Smooth muscle cell of the pulmonary artery (primary cell): ENCODE measurements around the gene GPS1. TPM values are rescaled to one million over a fixed set of nuclear protein-coding genes. Genes with fewer than 3 reads are reported as not detected.

Experiments used
- total RNA-seq: library from RNA; depleted of rRNA; stranded (reverse); fragments of >200 nt; gene quantifications from 2 replicates; pipeline ENCODE4 v1.2.3, GENCODE V29; 2014

GPS1 gene
- total RNA-seq = 75.1 and 103 TPM in 2 replicates

GRCh38 chr17:82051776-82052637, at the start of gene GPS1, which contains the start of gene RFNG:
TSS of gene GPS1 (plus strand) at chr17:82051898. CDS start at chr17:82051932, 34 bp downstream.
TSS of gene RFNG (minus strand) at chr17:82051811. CDS start at chr17:82051766, 45 bp downstream.

GRCh38 chr17:82022310-82022980, 29.3 kb upstream of the GPS1 start, which contains the start of gene CENPX:
TSS of gene CENPX (minus strand) at chr17:82022878. CDS start at chr17:82022861, 17 bp downstream.

DNA sequence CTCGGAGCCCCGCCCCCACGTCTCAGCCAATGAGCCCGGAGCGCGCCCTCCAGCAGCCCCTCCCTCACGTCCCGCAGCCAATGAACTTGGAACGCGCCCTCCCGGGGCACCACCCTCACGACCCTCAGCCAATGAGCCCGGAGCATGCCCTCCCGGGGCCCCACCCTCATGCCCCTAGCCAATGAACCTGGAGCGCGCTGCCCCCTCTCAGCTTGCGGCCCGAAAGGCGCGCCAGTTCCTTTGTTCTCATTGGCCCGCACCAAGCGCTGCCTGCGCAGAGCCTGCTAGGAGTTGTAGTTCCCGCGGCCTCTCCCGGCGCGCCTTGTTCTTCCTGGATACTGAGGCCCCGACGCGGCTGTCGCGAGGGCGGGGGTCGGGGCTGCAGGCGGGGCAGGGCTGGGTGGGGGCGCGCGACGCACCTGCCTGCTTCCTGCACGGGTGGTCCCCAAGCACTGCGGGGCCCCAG, 28.7 kb upstream of the GPS1 start, which contains the start of gene LRRC45:
Gene LRRC45 (plus strand): TSS at position 325 of the 466 bp plus-strand sequence. CDS start 339 bp downstream, outside the sequence.

DNA sequence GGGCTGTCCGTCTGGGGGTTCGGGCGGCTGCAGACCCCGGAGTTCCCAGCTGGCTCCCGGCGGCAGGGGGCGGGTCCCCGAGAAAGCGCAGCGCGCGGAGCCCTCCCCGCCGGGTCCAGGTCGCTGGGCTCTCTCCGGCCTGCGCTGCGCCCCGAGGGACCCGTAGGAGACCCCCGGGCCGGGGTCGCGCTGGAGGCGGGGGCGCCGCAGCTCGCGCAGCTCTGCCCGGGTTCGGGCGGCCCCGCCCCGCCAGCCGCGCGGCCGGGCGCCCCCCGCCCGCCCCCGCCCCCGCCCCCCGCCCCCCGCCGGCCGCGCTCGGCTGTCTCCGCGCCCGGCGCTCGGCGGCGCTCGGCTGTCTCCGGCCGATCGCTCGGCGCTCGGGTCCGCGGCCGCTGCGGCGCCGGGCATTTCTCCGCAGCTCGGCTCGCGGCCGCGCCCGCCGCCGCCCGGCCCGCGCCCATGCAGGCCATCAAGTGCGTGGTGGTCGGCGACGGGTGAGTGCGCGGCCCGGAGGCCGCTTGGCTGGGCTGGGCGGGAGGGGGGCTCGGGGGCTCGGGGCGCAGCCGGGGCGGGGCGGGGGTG, 20.3 kb upstream of the GPS1 start, which contains the start of gene RAC3:
Gene RAC3 (plus strand): TSS at position 376 of the 582 bp plus-strand sequence. CDS start 84 bp downstream, at position 460.

GRCh38 chr17:82037092-82037888, 14.4 kb upstream of the GPS1 start, which contains the start of gene DCXR:
TSS of gene DCXR (minus strand) at chr17:82037697. CDS start at chr17:82037682, 15 bp downstream.

DNA sequence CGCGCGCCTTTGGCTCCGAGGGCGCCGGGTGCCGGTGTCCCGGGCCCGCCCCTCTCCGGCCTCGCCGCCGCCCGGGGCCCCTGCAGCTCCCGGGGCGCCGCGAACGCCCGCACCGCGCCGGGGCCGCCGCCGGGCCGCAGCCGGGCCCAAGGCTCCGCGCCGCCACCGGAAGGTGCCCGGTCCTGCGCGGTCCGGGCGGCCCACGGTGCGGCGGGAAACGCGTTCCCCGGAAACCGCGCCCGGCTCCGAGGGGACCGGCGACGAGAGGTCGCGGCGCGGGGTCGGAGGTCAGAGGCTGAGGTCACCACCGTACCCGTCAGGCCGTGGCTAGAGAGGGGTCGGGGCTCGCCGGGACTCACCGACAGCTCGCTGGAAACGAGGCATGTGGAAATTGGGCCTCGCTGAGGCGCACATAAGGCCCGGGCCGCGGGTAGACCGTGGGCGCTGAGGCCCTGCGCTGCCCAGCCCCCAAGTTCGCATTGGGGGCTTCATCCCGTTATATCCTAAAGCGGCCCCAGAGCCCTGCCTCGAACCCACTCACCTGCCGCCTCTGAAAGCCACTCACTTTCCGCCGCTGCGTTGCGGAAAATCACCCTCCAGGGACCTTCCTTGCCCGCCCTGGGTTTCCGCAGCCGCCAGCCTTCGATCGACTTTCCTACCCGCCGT, 14.1 kb downstream of the GPS1 start, which contains the start of gene DUS1L:
Gene DUS1L (minus strand): TSS at position 167 of the 666 bp plus-strand sequence. CDS start 745 bp downstream, outside the sequence.

GRCh38 chr17:82098169-82098938, 46.7 kb downstream of the GPS1 start, which contains the start of gene FASN:
TSS of gene FASN (minus strand) at chr17:82098236. CDS start at chr17:82096445, 1,791 bp downstream.

Other genes starting within 250 kb of the GPS1 start
- gene GCGR, start 247.7 kb upstream of the GPS1 start, total RNA-seq = not detected in 2 replicates
- gene MCRIP1, start 218.6 kb upstream of the GPS1 start, total RNA-seq = 122 and 125 TPM in 2 replicates
- gene PPP1R27, start 216.8 kb upstream of the GPS1 start, total RNA-seq = not detected in 2 replicates
- gene P4HB, start 191.4 kb upstream of the GPS1 start, total RNA-seq = 3,676 and 4,428 TPM in 2 replicates
- gene ARHGDIA, start 180.6 kb upstream of the GPS1 start, total RNA-seq = 216 and 298 TPM in 2 replicates
- gene ALYREF, start 160.3 kb upstream of the GPS1 start, total RNA-seq = 64.1 and 80.7 TPM in 2 replicates
- gene ANAPC11, start 160.2 kb upstream of the GPS1 start, total RNA-seq = 106 TPM in 2 replicates
- gene NPB, start 149.7 kb upstream of the GPS1 start, total RNA-seq = 0.39 and 0.92 TPM in 2 replicates
- gene PCYT2, start 140.5 kb upstream of the GPS1 start, total RNA-seq = 29.5 and 50.7 TPM in 2 replicates
- gene SIRT7, start 133.7 kb upstream of the GPS1 start, total RNA-seq = 12.8 and 20.4 TPM in 2 replicates
- 21.5 and 38.8 TPM in 2 replicates for gene MAFG, start 124.2 kb upstream of the GPS1 start, total RNA-seq
- 140 and 202 TPM in 2 replicates for gene PYCR1, start 114.6 kb upstream of the GPS1 start, total RNA-seq
- gene MYADML2, start 104.7 kb upstream of the GPS1 start, total RNA-seq = not detected in 2 replicates
- gene NOTUM, start 90.7 kb upstream of the GPS1 start, total RNA-seq = 0.13 TPM in 1 of 2 replicates, not detected in the other
- 19.7 and 31.8 TPM in 2 replicates for gene ASPSCR1, start 74.3 kb upstream of the GPS1 start, total RNA-seq
- 10.2 and 12.8 TPM in 2 replicates for gene CENPX, start 29.0 kb upstream of the GPS1 start, total RNA-seq
- gene LRRC45, start 28.6 kb upstream of the GPS1 start, total RNA-seq = 8.5 and 10.1 TPM in 2 replicates
- 4.6 and 11.7 TPM in 2 replicates for gene RAC3, start 20.2 kb upstream of the GPS1 start, total RNA-seq
- 25.3 and 37.0 TPM in 2 replicates for gene DCXR, start 14.2 kb upstream of the GPS1 start, total RNA-seq
- gene RFNG, start 87 bp upstream of the GPS1 start, total RNA-seq = 54.0 and 89.8 TPM in 2 replicates
- gene DUS1L, start 13.9 kb downstream of the GPS1 start, total RNA-seq = 38.6 and 57.9 TPM in 2 replicates
- 126 and 301 TPM in 2 replicates for gene FASN, start 46.3 kb downstream of the GPS1 start, total RNA-seq
- 14.5 and 18.1 TPM in 2 replicates for gene CCDC57, start 160.9 kb downstream of the GPS1 start, total RNA-seq
- 445 and 707 TPM in 2 replicates for gene SLC16A3, start 177.1 kb downstream of the GPS1 start, total RNA-seq
- gene CSNK1D, start 221.8 kb downstream of the GPS1 start, total RNA-seq = 55.1 and 77.7 TPM in 2 replicates